Thoracic aorta (tissue), 2 donors: Measurements from ENCODE around the gene PARP15. TPM values are rescaled to one million over a fixed set of nuclear protein-coding genes. Genes with fewer than 3 reads are reported as not detected.

Source experiments
- ATAC-seq: fragments of 150-250 bp; one replicate; pipeline ENCODE4 v1.8.0; 2017; ENCODE audit warnings: low read depth; ENCODE audit not compliant: insufficient number of reproducible peaks, low FRiP score
- DNase-seq: peaks from one replicate; pipeline ENCODE4 v3.0.0-alpha.2; 2020; ENCODE audit warnings: low spot score
- H3K27ac ChIP-seq, 2 donors: fragments of 200-600 bp; sonication (generic); 1 replicate in 1 of 2; 2 replicates in 1 of 2; pipeline ENCODE4 v1.5.1; 2016; ENCODE audit warnings: mild to moderate bottlenecking in 2 of 2, moderate library complexity in 2 of 2
- H3K27me3 ChIP-seq: fragments of 200-600 bp; sonication (generic); replicated peaks from 2 replicates; pipeline ENCODE4 v1.6.0; 2016; ENCODE audit warnings: mild to moderate bottlenecking; ENCODE audit not compliant: insufficient read depth
- H3K36me3 ChIP-seq: fragments of 200-600 bp; sonication (generic); one replicate; pipeline ENCODE4 v1.5.1; 2016
- H3K4me1 ChIP-seq, 2 donors: fragments of 200-600 bp; sonication (generic); 1 replicate in 1 of 2; 2 replicates in 1 of 2; pipeline versions ENCODE4 v1.5.1 to v1.6.0; 2016; ENCODE audit warnings: low read depth in 2 of 2, mild to moderate bottlenecking in 1 of 2; ENCODE audit not compliant: control insufficient read depth in 1 of 2
- H3K4me3 ChIP-seq: fragments of 200-600 bp; sonication (generic); 2 replicates; pipeline ENCODE4 v1.5.1; 2016; ENCODE audit warnings: mild to moderate bottlenecking
- H3K9me3 ChIP-seq: fragments of 200-600 bp; sonication (generic); 2 replicates; pipeline ENCODE4 v1.5.1; 2016
- total RNA-seq, 2 donors: library from RNA; depleted of rRNA; stranded (reverse); fragments of >200 nt; gene quantifications; one replicate each; pipeline versions ENCODE4 v1.1.0 to v1.2.3, GENCODE V29; 2016
- TF ChIP-seq, protein P1 (sequence below): fragments of 200-600 bp; sonication (generic); IDR thresholded peaks from one replicate; pipeline ENCODE4 v1.5.1; 2019; ENCODE audit warnings: antibody characterized with exemption

Gene PARP15
- total RNA-seq, 2 donors from 2014 or later, result 4.0 to 4.1 TPM

DNA sequence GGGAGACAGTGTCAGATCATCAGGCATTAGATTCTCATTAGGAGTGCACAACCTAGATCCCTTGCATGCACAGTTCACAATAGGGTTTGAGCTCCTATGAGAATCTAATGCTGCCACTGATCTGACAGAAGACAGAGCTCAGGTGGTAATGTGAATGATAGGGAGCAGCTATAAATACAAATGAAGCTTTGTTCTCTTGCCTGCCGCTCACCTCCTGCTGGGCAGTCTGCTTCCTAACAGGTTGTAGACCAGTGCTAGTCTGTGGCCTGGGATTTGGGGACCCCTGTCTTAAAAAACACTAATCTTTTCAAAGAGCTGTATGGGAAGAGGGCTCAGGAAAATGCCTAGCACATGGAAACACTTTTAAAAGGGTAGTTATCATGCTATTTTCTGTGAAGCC, 52.3 kb downstream of the PARP15 start:
- no peak for ATAC-seq
- no peaks in the 10 kb centered on the region for H3K27me3 ChIP-seq
- TF ChIP-seq, protein P1, sequence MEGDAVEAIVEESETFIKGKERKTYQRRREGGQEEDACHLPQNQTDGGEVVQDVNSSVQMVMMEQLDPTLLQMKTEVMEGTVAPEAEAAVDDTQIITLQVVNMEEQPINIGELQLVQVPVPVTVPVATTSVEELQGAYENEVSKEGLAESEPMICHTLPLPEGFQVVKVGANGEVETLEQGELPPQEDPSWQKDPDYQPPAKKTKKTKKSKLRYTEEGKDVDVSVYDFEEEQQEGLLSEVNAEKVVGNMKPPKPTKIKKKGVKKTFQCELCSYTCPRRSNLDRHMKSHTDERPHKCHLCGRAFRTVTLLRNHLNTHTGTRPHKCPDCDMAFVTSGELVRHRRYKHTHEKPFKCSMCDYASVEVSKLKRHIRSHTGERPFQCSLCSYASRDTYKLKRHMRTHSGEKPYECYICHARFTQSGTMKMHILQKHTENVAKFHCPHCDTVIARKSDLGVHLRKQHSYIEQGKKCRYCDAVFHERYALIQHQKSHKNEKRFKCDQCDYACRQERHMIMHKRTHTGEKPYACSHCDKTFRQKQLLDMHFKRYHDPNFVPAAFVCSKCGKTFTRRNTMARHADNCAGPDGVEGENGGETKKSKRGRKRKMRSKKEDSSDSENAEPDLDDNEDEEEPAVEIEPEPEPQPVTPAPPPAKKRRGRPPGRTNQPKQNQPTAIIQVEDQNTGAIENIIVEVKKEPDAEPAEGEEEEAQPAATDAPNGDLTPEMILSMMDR, result no peak
- H3K4me3 ChIP-seq, result no peak overlapping the region
- no peaks in the 10 kb centered on the region for H3K4me1 ChIP-seq
- H3K36me3 ChIP-seq, result no peaks in the 10 kb centered on the region
- no peak overlapping the region for H3K27ac ChIP-seq
- DNase-seq, result no peak
- H3K9me3 ChIP-seq, result no peaks in the 10 kb centered on the region

DNA sequence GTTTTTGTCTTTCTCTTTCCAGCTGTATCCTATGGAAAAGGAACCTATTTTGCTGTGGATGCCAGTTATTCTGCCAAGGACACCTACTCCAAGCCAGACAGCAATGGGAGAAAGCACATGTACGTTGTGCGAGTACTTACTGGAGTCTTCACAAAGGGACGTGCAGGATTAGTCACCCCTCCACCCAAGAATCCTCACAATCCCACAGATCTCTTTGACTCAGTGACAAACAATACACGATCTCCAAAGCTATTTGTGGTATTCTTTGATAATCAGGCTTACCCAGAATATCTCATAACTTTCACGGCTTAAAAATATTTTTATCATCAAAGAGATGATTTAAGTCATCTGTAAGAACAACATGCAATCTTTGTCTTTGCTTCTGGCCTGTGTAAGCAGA, 58.3 kb downstream of the PARP15 start:
- H3K4me1 ChIP-seq, result no peaks in the 10 kb centered on the region
- ATAC-seq (no peak), DNase-seq (no peak)
- H3K4me3 ChIP-seq, result no peak overlapping the region
- no peaks in the 10 kb centered on the region for H3K36me3 ChIP-seq
- H3K9me3 ChIP-seq, result no peaks in the 10 kb centered on the region
- TF ChIP-seq, protein P1, result no peak
- H3K27ac ChIP-seq, result no peak overlapping the region
- H3K27me3 ChIP-seq, result no peaks in the 10 kb centered on the region

- no peaks in the 10 kb centered on the region for H3K9me3 ChIP-seq
- H3K4me3 ChIP-seq, result no peak overlapping the region
- TF ChIP-seq, protein P1, result no peak
- no peak overlapping the region for H3K27ac ChIP-seq
- DNase-seq (no peak), ATAC-seq (no peak)
- H3K4me1 ChIP-seq, result no peaks in the 10 kb centered on the region
- no peaks in the 10 kb centered on the region for H3K27me3 ChIP-seq
- no peaks in the 10 kb centered on the region for H3K36me3 ChIP-seq
Measured at GRCh38 chr3:122636697-122637096, 59.2 kb downstream of the PARP15 start.

- ATAC-seq, result no peak
- Histone ChIP-seq H3K4me1 (no peaks in the 10 kb centered on the region), H3K9me3 (no peaks in the 10 kb centered on the region), H3K4me3 (no peak overlapping the region), H3K27ac (no peak overlapping the region), H3K27me3 (no peaks in the 10 kb centered on the region), H3K36me3 (no peaks in the 10 kb centered on the region)
- TF ChIP-seq, protein P1, result no peak
- DNase-seq, result no peak
Measured at GRCh38 chr3:122640437-122640999, 63.1 kb downstream of the PARP15 start.

GRCh38 chr3:122642935-122643334, 65.5 kb downstream of the PARP15 start:
- H3K27ac ChIP-seq, result no peak overlapping the region
- no peak for DNase-seq
- no peak overlapping the region for H3K4me3 ChIP-seq
- no peaks in the 10 kb centered on the region for H3K9me3 ChIP-seq
- TF ChIP-seq, protein P1, result no peak
- H3K4me1 ChIP-seq, result no peaks in the 10 kb centered on the region
- ATAC-seq, result no peak
- no peaks in the 10 kb centered on the region for H3K36me3 ChIP-seq
- H3K27me3 ChIP-seq, result no peaks in the 10 kb centered on the region
